Adrenal gland (tissue), 12 donors: ENCODE measurements around the gene ZBP1. TPM values are rescaled to one million over a fixed set of nuclear protein-coding genes. Genes with fewer than 3 reads are reported as not detected.

Source experiments
- DNase-seq, 7 donors: peaks; one replicate each; pipeline ENCODE4 v3.0.0-alpha.2; 2019 to 2020
- H3K27ac ChIP-seq, 5 donors: fragments of 200-600 bp; sonication (generic) in 4 of 5; 1 replicate in 3 of 5; 2 replicates in 2 of 5; pipeline versions ENCODE4 v1.5.1 to v1.8.0; 2016 to 2020; ENCODE audit warnings: mild to moderate bottlenecking in 1 of 5
- H3K27me3 ChIP-seq: fragments of 200-600 bp; 2 replicates; pipeline ENCODE4 v1.8.0; 2021
- H3K36me3 ChIP-seq, 2 donors: fragments of 200-600 bp; replicated peaks in 1 of 2; 1 replicate in 1 of 2; 2 replicates in 1 of 2; pipeline versions ENCODE4 v1.5.1 to v1.8.0; 2018 to 2022
- H3K4me1 ChIP-seq, 2 donors: fragments of 200-600 bp; replicated peaks in 1 of 2; 1 replicate in 1 of 2; 2 replicates in 1 of 2; pipeline versions ENCODE4 v1.5.1 to v1.8.0; 2018 to 2021
- H3K4me3 ChIP-seq, 4 donors: fragments of 200-600 bp; sonication (generic) in 3 of 4; one replicate each; pipeline ENCODE4 v1.5.1; 2016 to 2018
- H3K9me3 ChIP-seq, 3 donors: fragments of 200-600 bp; sonication (generic) in 1 of 3; replicated peaks in 1 of 3; 1 replicate in 2 of 3; 2 replicates in 1 of 3; pipeline versions ENCODE4 v1.5.1 to v1.8.0; 2016 to 2021
- CTCF ChIP-seq, 6 experiments: fragments of 450-650 bp in 4 of 6; fragments of 200-600 bp in 2 of 6; sonication (generic) in 1 of 6; IDR thresholded peaks; 1 replicate in 5 of 6; 2 replicates in 1 of 6; pipeline versions ENCODE4 v1.5.1 to v1.8.0; 2016 to 2021; ENCODE audit warnings: antibody characterized with exemption in 6 of 6, mild to moderate bottlenecking in 2 of 6, moderate library complexity in 1 of 6
- POLR2A ChIP-seq, 2 donors: fragments of 450-650 bp; IDR thresholded peaks; one replicate each; pipeline ENCODE4 v1.6.1; 2017; ENCODE audit warnings: antibody characterized with exemption in 2 of 2, mild to moderate bottlenecking in 2 of 2, moderate library complexity in 1 of 2
- WGBS, 4 donors: extraction: QIAGEN DNeasy Blood & Tissue Kit in 2 of 4; methylation state at CpG; one replicate each; pipeline versions ENCODE4 v1.1.5 to v1.1.7; 2013 to 2017; 5-methylcytosine and 5-hydroxymethylcytosine counted together
- intact Hi-C, 2 donors: fragments of 100-400 bp; cut with DNase I; formaldehyde crosslinking; loops; one replicate each; pipeline versions ENCODE4 v1.14.1 to v1.15.0; 2022 to 2023
- polyA plus RNA-seq, 3 donors: library from polyadenylated mRNA; stranded (reverse); fragments of 200-250 nt in 2 of 3; fragments of 350-450 nt in 1 of 3; fragmentation: Illumina TruSeq in 1 of 3; extraction: RNeasy Lipid Tissue Mini Kit (QIAGEN cat#74804) in 1 of 3; gene quantifications; one replicate each; pipeline ENCODE4 v1.2.3, GENCODE V29; 2013 to 2014
- total RNA-seq, 9 donors: library from RNA; depleted of rRNA in 4 of 9; stranded (reverse); fragments of >200 nt in 4 of 9; fragments of 120-200 nt in 1 of 9; fragmentation: NEBNext Ultra II Directional in 1 of 9; extraction: Animal tissue kit (Norgen Biotek cat#: 25700) in 1 of 9; gene quantifications; one replicate each; pipeline versions ENCODE4 v1.1.0 to v1.2.4, GENCODE V29; 2013 to 2023
- donor health status: healthy with polysubstance abuse.
- donor health status: Bipolar disorder and iron deficiency.
- donor health status: DM: yes; HTN: yes; CAD: no.
- donor health status: DM: no; HTN: no; CAD: no.
- donor health status: DM: no; HTN: no; CAD: no.
- donor health status: DM: yes; HTN: yes; CAD: no.

Gene ZBP1
- total and polyA plus RNA-seq, 12 donors = 0.14 to 2.9 (median 0.68) TPM; not detected in 3

- no peak overlapping the region for H3K4me3 ChIP-seq
- TF ChIP-seq CTCF (IDR thresholded peaks at IDR 0.05) = no peak
- no peak for TF ChIP-seq POLR2A (IDR thresholded peaks at IDR 0.05)
- H3K27me3 ChIP-seq = peaks cover 4% of the 10 kb centered on the region
- DNase-seq = no peak
- H3K36me3 ChIP-seq = no peaks in the 10 kb centered on the region
- 62 to 74% (median 67%) methylated on average over 11 of the region's 11 CpGs for WGBS, 4 donors
- H3K9me3 ChIP-seq = no peaks in the 10 kb centered on the region
- intact Hi-C loops = no loop called here
- no peak overlapping the region for H3K27ac ChIP-seq
- H3K4me1 ChIP-seq = no peaks in the 10 kb centered on the region
Observed at GRCh38 chr20:57620999-57621398, 773 bp upstream of the ZBP1 start.

GRCh38 chr20:57619051-57619831 is 985 bp downstream of the ZBP1 start:
- peak in 3 of 7 donors; percentile 32 to 45 (median 45) for DNase-seq
- Histone ChIP-seq H3K36me3 (no peaks in the 10 kb centered on the region), H3K27me3 (peaks cover 4% of the 10 kb centered on the region), H3K9me3 (no peaks in the 10 kb centered on the region), H3K27ac (peak overlapping the region in 1 of 5 donors; percentile 49), H3K4me3 (no peak overlapping the region), H3K4me1 (no peaks in the 10 kb centered on the region)
- intact Hi-C loops = no loop called here
- WGBS, 4 donors = 57 to 68% (median 65%) methylated on average over 17 to 19 of the region's 19 CpGs
- no peak for TF ChIP-seq POLR2A (IDR thresholded peaks at IDR 0.05)
- TF ChIP-seq CTCF (IDR thresholded peaks at IDR 0.05) = no peak

- H3K4me3 ChIP-seq = no peak overlapping the region
- 48 to 64% (median 56%) methylated on average over 1 to 6 of the region's 6 CpGs for WGBS, 4 donors
Observed at GRCh38 chr20:57618764-57619050, 1.5 kb downstream of the ZBP1 start.

More at GRCh38 chr20:57618764-57619050, 1.5 kb downstream of the ZBP1 start:
- Histone ChIP-seq H3K4me1 (no peaks in the 10 kb centered on the region), H3K27me3 (peaks cover 4% of the 10 kb centered on the region), H3K27ac (peak overlapping the region in 1 of 5 donors; percentile 49), H3K36me3 (no peaks in the 10 kb centered on the region), H3K9me3 (no peaks in the 10 kb centered on the region)
- DNase-seq = no peak
- intact Hi-C loops = no loop called here
- TF ChIP-seq POLR2A (IDR thresholded peaks at IDR 0.05) = no peak
- no peak for TF ChIP-seq CTCF (IDR thresholded peaks at IDR 0.05)
